HG02885 (cell line): Measurements from ENCODE around the gene AP5S1.
"Not testable (repeated sequence)": the region's sequence is repeated elsewhere in the genome, so short reads cannot be mapped to it uniquely, and the experiment has no call there.

Source experiments
- ATAC-seq: cut with Tn5 transposase; IDR thresholded peaks from one replicate; pipeline ENCODE4 v1.9.1; 2021; ENCODE audit warnings: mild to moderate bottlenecking; ENCODE audit not compliant: unreplicated experiment, poor library complexity

AP5S1 gene

DNA sequence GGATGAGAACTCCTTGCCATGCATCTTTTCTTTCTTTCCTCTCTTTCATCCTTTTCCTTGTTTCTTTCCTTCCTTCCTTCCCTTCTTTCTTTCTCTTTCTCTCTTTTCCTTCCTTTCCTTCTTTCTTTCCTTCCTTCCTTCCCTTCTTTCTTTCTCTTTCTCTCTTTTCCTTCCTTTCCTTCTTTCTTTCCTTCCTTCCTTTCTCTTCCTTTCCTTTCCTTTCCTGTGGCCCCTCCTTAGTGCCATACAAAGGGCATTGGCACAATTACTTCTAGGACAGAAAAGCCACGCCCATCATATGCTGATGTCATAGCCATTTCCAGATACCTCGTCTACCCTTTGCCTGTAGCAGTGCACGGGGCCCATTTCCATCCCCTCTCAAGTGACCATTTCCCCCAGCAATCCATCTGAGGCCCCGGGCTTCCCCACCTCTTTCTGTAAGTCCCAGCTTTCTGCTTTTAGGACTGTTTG, 31.6 kb upstream of the AP5S1 start:
- no peak for ATAC-seq

DNA sequence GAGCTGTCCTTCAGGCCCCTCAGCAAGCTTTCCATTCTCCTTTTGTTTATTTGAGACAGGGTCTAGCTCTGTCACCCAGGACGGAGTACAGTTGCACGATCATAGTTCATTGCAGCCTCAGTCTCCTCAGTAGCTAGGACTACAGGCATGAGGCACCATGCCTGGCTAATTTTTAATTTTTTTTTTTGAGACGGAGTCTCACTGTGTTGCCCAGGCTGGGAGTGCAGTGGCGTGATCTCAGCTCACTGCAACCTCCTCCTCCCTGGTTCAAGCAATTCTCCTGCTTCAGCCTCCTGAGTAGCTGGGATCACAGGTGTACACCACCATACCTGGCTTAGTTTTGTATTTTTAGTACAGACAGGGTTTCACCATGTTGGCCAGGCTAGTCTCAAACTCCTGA, 31.1 kb upstream of the AP5S1 start:
- ATAC-seq = not testable (repeated sequence)

DNA sequence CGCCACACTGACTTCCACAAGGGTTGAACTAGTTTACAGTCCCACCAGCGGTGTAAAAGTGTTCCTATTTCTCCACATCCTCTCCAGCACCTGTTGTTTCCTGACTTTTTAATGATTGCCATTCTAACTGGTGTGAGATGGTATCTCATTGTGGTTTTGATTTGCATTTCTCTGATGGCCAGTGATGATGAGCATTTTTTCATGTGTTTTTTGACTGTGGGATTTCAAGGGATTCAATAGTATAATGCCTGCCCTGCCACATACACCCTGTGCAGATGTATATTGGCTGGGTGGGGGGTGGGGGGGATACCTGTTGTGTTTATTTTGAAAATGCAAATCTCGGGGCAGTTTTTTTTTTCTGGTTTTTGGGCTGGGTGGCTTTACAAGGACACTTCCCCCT, 26.2 kb upstream of the AP5S1 start:
- ATAC-seq = not testable (repeated sequence)

DNA sequence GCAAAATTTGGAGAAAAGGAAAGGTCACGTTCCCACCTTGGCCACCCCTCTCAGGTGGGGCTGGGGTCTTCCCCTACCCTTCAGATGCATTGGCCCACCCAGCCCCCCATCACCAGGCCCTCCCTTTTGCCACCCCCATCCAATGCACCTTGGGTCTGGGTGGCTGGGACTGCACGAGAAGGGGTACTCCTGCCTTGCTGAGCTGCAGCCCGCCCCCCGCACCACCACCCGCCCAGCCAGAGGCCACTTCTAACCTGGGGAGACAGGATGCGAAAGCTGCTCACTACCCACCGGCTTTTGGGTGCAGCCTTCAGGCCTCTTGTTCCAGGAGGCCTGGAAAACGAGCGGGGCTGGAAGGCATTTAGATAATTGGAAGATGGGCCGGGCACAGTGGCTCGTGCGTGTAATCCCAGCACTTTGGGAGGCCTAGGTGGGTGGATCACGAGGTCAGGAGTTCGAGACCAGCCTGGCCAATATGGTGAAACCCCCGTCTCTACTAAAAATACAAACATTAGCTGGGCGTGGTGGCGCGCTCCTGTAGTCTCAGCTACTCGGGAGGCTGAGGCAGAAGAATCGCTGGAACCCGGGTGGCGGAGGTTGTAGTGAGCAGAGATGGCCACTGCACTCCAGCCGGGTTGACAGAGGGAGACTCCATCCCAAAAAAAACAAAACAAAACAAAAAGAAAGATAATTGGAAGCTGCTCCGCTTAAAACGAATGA, 25.5 kb upstream of the AP5S1 start:
- no peak for ATAC-seq

DNA sequence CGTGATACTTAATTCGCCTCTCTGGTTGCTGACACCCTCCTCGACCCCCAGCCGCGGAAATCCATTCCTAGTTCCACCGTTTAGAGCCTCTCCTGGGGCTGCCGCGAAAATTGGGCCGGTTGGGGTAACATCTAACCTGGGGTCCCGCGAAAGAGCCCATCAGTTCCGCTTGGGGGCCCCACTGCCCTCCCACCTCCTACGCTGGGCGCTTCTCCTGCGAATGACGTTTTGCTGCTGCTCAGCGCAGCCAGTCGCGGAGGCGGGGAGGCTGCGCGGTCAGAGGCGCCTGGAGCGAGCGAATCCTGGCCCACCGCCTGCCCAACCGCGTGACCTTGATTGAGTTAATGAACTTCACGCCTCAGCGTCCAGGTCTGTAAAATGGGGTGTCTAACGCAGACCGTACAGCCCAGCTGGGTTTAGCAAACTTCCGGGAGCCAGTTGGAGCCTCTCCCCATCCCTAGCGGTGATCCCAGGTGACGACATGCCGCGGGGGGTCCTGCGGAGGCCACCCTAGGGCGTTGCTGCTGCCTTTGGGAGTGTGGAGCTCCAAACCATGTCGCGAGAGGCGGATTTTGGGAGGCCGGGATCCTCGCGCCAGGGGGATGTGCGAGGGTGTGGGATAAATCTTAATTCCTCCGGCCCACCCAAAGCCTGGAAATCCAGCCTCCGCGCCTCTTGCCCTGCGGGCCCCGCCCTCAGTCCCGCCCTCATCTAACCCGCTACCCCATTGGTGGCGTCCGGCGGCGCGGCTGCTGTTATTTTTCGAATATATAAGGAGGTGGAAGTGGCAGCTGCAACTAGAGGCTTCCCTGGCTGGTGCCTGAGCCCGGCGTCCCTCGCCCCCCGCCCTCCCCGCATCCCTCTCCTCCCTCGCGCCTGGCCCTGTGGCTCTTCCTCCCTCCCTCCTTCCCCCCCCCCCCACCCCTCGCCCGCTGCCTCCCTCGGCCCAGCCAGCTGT, 24.6 kb upstream of the AP5S1 start, which contains the start of gene CDC25B:
Gene CDC25B, plus strand, starts transcription at position 800 of the 958 bp plus-strand sequence. CDS start 222 bp downstream, outside the sequence.
- peak; percentile 78 for ATAC-seq

DNA sequence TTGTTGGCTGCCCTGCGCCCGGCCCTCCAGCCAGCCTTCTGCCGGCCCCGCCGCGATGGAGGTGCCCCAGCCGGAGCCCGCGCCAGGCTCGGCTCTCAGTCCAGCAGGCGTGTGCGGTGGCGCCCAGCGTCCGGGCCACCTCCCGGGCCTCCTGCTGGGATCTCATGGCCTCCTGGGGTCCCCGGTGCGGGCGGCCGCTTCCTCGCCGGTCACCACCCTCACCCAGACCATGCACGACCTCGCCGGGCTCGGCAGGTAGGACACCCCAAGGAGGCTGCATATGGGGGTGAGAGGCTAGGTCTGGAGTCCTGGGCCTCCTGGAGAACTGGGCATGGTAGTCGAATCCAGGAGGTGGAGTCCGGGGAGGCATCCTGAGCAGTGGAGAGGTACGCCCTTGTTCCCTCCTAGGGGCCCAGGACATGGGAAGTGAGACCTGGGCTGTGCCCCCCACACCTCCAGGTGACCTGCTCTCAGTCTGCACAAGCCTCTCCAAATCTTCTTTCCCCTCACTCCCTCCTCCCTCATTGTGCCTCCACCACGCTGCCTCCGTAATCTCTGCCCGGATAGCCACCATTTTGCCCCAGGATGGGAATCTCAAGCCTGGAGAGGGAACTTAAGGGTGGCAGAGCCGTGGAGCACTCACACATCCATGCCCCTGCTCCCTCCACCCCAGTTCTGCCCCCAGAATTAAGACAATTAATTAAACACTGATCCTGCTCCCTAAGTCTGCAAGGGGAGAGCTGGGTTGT, 23.7 kb upstream of the AP5S1 start:
- ATAC-seq = no peak

DNA sequence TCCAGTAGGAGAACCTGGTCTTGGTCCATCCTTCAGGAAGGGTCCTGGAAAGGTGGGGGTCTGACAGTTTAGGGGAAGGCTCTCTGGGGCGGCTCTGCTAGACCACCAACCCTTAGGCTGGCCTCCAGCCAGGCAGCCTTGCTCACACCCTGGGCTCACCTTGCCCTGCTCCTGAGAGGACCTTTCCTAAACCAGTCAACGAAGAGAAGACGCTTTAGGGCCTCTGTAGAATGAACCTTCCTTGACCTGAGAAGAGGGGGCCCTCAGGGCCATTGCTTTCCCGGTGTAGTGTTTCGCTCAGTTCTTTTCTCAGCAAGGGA, 23.2 kb upstream of the AP5S1 start:
- ATAC-seq = no peak

DNA sequence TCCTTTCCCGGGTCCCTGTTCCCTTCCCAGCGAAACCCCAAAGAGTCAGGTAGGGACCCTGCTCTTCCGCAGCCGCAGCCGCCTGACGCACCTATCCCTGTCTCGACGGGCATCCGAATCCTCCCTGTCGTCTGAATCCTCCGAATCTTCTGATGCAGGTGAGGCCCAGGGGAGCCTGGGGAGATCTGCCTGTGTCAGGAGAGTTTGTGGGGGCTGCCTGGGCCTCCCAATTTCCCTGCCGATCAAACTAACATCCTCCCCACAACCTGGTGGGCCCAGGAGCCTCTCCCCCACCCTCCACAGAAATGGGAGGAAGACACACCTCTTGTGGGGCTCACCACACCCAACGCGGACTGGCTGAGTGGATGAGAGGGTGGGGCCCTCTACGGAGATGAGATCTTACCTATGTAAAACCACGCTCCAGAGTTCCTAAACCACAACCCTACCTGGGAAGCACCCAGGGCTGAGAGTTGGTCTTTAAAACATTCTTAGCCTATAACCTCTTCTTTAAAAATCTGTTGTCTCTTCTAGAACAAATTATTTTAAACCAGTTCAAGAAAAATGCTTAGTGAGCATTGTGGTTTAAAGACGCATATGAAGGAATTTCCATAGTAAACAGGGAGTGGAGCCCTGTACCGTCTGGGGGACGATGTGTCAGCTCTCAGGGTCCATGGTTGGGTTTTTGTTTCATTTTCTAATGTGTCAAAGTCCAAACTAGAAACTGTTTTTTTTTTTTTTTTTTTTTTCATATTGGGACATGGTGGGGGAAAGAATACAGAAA, 22.6 kb upstream of the AP5S1 start:
- ATAC-seq = no peak

DNA sequence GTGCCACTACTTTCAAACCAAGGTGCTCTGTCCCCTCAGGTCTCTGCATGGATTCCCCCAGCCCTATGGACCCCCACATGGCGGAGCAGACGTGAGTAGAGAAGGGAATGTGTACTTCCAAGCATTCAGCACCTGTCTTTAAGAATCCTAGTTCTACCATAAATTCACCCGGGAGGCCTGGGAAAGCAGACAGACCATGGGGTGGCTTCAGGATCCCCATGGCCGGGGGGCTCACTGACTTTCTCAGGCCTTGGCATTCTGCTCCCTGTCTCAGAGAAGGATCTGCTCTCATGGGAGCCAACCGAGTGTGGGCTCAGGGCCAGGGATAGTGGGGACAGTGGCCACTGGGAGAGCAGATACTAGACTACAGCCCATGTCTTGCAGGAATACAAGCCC, 22.0 kb upstream of the AP5S1 start:
- ATAC-seq = no peak

DNA sequence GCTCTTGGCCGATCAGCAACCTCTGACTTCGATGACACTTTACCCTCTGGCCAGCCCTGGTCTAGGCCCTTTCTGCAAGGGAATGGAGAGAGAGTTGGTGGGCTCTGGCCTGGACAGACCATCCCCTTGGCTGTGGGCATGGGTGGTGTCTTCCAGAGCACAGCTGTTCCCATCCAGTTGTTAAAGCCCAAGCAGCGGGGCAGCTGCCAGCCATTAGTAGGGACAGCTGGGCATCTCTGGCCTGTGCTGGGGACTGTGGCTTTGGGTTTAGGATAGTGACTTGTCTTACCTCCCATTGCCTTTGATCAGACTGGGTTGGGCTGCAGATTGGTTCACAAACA, 21.5 kb upstream of the AP5S1 start:
- ATAC-seq = no peak

DNA sequence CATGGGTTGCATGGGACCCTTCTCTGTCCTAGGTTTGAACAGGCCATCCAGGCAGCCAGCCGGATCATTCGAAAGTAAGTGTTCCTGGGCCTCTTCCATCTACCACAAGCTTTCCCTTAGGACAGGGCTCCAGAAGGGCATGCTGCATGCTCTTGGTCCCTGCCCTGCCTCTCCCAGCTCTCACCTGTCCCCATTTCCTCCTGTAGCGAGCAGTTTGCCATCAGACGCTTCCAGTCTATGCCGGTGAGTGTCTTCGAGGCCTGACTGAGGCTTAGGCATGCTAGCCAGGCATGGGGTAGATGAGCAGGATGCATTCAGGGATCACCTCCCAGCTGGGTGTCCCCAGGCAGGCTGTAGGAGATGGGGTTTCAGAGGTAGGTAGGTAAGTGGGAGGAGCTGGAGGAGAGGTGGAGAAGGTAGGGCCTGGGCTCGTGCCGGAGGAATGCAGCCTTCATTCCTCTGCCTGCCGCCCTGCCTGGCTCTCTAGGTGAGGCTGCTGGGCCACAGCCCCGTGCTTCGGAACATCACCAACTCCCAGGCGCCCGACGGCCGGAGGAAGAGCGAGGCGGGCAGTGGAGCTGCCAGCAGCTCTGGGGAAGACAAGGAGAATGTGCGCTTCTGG, 20.0 kb upstream of the AP5S1 start:
- no peak for ATAC-seq

DNA sequence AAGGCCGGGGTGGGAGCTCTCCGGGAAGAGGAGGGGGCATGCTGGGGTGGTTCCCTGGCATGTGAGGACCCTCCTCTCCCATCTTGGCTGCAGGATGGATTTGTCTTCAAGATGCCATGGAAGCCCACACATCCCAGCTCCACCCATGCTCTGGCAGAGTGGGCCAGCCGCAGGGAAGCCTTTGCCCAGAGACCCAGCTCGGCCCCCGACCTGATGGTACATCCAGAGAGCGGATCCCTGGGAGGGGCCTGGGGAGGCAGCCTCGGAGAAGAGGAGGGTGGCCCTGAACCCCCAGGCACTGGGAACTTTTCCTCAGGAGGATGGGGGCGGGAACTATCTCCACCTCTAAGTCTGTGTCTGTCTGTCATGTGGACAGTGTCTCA, 19.5 kb upstream of the AP5S1 start:
- no peak for ATAC-seq

DNA sequence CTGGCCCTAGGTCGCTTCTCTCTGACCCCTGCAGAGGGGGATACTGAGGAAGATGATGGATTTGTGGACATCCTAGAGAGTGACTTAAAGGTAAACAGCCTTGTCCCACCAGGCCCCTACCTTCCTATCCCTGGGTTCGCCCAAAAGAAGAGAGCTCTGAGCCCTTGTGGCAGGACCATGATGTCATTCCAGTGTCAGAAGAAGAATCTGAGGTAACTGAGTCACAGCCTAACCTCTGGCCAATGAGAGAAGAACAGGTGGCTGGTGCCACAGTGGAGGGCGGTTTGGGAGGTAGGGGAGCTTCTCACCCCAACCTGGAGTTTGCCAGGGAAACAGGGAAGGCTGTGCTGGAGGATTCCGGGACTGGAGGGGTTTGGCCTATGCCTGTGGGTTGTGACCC, 19.0 kb upstream of the AP5S1 start:
- no peak for ATAC-seq

DNA sequence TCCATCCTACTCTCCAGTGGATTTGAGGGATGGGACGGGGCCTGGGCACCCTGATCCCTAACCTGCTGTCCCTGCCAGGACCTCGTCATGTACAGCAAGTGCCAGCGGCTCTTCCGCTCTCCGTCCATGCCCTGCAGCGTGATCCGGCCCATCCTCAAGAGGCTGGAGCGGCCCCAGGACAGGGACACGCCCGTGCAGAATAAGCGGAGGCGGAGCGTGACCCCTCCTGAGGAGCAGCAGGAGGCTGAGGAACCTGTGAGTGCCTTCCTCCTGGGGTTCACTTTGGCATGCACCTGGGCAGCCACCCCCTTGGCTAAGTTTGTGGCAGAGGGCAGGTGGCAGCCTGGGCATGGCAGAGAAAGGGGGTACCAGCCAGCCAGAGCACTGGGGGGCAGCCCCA, 18.5 kb upstream of the AP5S1 start:
- ATAC-seq = no peak

DNA sequence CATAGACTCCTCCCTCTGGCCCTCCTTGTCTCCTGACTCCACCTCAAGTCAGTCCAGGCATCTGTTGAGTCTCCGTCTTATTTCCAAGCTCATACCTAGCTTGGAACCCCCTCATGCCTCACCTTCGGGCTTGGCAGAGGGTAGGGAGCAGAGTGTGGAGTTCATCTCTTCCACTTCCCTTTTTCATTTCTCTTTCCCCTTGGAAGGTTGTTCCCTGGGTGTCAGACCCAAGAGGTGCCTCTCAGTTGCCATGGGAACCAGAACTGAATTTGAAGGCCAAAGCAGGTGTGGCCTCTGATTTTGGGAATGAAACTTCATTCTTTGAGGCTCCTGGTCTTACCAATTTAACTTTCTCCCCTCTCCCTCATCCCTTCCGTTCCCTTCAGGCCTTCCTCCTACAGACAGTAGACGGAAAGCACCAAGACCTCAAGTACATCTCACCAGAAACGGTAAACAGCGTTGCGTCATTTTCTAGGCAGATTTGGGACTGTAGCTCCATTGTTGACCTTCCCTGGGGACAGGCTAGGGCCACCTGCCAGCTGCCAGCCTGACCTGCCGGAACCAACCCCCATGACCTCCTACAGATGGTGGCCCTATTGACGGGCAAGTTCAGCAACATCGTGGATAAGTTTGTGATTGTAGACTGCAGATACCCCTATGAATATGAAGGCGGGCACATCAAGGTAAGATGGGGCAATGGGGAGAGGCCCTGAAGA, 17.7 kb upstream of the AP5S1 start:
- ATAC-seq = no peak

DNA sequence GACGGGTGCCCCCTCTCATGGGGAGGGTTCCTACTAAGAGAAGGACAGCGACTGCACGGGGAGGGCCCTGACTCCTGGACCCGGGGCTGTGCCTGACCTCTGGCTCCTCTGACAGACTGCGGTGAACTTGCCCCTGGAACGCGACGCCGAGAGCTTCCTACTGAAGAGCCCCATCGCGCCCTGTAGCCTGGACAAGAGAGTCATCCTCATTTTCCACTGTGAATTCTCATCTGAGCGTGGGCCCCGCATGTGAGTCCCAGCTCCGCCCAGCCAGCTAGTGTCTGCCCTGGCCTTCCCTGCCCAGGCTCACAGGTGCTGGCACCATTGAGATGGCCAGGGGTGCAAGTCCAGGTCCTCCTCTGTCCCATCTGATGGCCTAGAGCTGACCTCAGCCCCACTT, 17.1 kb upstream of the AP5S1 start:
- ATAC-seq = no peak

DNA sequence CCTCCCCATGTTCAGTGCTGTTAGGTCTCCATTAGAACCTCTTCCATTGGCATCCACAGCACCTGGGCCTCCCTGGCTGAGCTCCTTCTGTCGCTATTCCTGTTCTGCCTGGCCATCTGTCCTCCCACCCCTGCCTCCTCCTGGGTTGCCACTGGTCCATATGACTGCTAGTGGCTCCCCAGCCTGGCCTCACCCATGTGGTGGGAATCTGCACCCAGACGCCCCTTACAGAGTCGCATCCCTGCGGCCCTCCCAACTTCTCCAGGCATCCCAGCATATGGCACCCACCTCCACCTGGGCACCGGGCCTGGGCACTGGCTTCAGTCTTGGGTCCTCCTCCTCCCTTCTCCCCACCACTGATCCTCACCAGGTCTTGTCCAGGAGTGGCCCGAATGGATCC, 16.5 kb upstream of the AP5S1 start:
- no peak for ATAC-seq

DNA sequence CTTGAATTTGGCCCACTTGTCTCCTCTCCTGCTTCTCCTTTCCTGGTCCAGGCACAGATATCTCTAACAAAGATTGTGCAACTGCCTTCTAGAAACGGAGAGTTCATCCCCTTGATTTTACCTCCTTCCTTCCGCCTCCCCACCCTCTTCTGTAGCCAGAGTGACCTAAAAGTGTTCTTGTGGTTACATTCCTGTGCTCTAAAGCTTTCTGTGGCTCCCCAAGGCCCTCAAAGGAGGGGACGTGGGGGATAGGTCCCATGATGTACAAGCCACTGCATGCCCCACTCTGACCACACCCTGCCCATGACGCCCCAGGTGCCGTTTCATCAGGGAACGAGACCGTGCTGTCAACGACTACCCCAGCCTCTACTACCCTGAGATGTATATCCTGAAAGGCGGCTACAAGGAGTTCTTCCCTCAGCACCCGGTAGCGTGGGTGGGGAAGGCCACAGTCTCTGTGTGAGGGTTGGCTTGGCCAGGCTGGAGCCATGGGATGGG, 16.0 kb upstream of the AP5S1 start:
- ATAC-seq = no peak

DNA sequence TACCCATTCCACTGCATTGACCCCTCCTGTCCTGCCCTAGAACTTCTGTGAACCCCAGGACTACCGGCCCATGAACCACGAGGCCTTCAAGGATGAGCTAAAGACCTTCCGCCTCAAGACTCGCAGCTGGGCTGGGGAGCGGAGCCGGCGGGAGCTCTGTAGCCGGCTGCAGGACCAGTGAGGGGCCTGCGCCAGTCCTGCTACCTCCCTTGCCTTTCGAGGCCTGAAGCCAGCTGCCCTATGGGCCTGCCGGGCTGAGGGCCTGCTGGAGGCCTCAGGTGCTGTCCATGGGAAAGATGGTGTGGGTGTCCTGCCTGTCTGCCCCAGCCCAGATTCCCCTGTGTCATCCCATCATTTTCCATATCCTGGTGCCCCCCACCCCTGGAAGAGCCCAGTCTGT, 15.6 kb upstream of the AP5S1 start:
- no peak for ATAC-seq
